OCI-LY7 (cell line): ENCODE results near the gene MAPK4. TPM values are rescaled to one million over a fixed set of nuclear protein-coding genes. Genes with fewer than 3 reads are reported as not detected.
"Not testable (repeated sequence)": the region's sequence is repeated elsewhere in the genome, so short reads cannot be mapped to it uniquely, and the experiment has no call there.

ENCODE experiments used
- BruUV-seq: library from RNA; stranded (reverse); fragments of 400-500 nt; replicated peaks from 2 replicates; lab custom pipeline; 2021; lab: Mats Ljungman, UMichigan
- CTCF ChIA-PET: fragments of 300-600 bp; sonication (Branson Sonifier 250); formaldehyde crosslinking; loops from one replicate; lab custom pipeline; 2022; ENCODE audit warnings: antibody characterized with exemption; ENCODE audit not compliant: unreplicated experiment; lab: Charles Lee
- POLR2A ChIA-PET: fragments of 300-600 bp; sonication (Branson Sonifier 250); formaldehyde crosslinking; loops from one replicate; lab custom pipeline; 2022; ENCODE audit warnings: antibody characterized with exemption; lab: Charles Lee
- DNase-seq: peaks from one replicate; pipeline ENCODE4 v3.0.0-alpha.2; 2015; ENCODE audit warnings: low spot score
- H2AFZ ChIP-seq: fragments of 200-600 bp; sonication (generic), shearing (Covaris generic); 2 replicates; pipeline ENCODE4 v1.6.1; 2014; ENCODE audit warnings: mild to moderate bottlenecking, antibody characterized with exemption, low read length, moderate library complexity
- H3K27ac ChIP-seq: fragments of 200-600 bp; sonication (generic); 2 replicates; pipeline ENCODE4 v1.5.1; 2014; ENCODE audit warnings: mixed run types, low read depth, mild to moderate bottlenecking, moderate library complexity, low read length, inconsistent platforms; ENCODE audit not compliant: poor library complexity, severe bottlenecking
- H3K36me3 ChIP-seq: fragments of 200-600 bp; sonication (generic); 2 replicates; pipeline ENCODE4 v1.6.1; 2014; ENCODE audit warnings: mild to moderate bottlenecking, antibody characterized with exemption, low read length, moderate library complexity, mixed read lengths; ENCODE audit not compliant: insufficient read depth
- H3K4me1 ChIP-seq: fragments of 200-600 bp; sonication (generic); 2 replicates; pipeline ENCODE4 v1.5.1; 2014; ENCODE audit warnings: mild to moderate bottlenecking, low read length; ENCODE audit not compliant: insufficient read depth, poor library complexity, severe bottlenecking
- H3K4me2 ChIP-seq: fragments of 200-600 bp; sonication (generic); 2 replicates; pipeline ENCODE4 v1.6.1; 2014; ENCODE audit warnings: mild to moderate bottlenecking, low read length
- H3K4me3 ChIP-seq: fragments of 200-600 bp; sonication (generic); 2 replicates; pipeline ENCODE4 v1.5.1; 2014; ENCODE audit warnings: mild to moderate bottlenecking, low read depth, low read length; ENCODE audit not compliant: poor library complexity, severe bottlenecking
- H3K79me2 ChIP-seq: fragments of 200-600 bp; sonication (generic); 2 replicates; pipeline ENCODE4 v1.6.1; 2016; ENCODE audit warnings: low read depth, mild to moderate bottlenecking, low read length, moderate library complexity, mixed read lengths; ENCODE audit not compliant: insufficient read depth
- H3K9me2 ChIP-seq: fragments of 200-600 bp; sonication (generic); 2 replicates; pipeline ENCODE4 v1.6.1; 2016; ENCODE audit warnings: mild to moderate bottlenecking, low read length, mixed read lengths; ENCODE audit not compliant: insufficient read depth
- H3K9me3 ChIP-seq: fragments of 200-600 bp; sonication (generic); 2 replicates; pipeline ENCODE4 v1.6.1; 2014; ENCODE audit warnings: mild to moderate bottlenecking, mixed run types, low read length, mixed read lengths
- H4K20me1 ChIP-seq: fragments of 200-600 bp; sonication (generic); 2 replicates; pipeline ENCODE4 v1.6.1; 2014; ENCODE audit warnings: mild to moderate bottlenecking, antibody characterized with exemption, low read length, moderate library complexity, mixed read lengths; ENCODE audit not compliant: insufficient read depth
- EZH2phosphoT487 ChIP-seq: fragments of 200-600 bp; sonication (generic); IDR thresholded peaks from 2 replicates; pipeline ENCODE4 v1.6.1; 2018; ENCODE audit warnings: low read depth, borderline replicate concordance, mild to moderate bottlenecking, mixed run types, antibody characterized with exemption, low read length, moderate library complexity, mixed read lengths
- intact Hi-C: fragments of 100-400 bp; cut with micrococcal nuclease; formaldehyde crosslinking; loops from one replicate; pipeline ENCODE4 v1.10.0; 2022; ENCODE audit not compliant: unreplicated experiment
- total RNA-seq, 2 experiments: library from RNA; depleted of rRNA in 1 of 2; stranded (reverse); fragments of >200 nt in 1 of 2; shearing (Covaris generic) in 1 of 2; gene quantifications; 2 replicates each; pipeline ENCODE4 v1.2.3, GENCODE V29; 2014 to 2022
- TF ChIP-seq, protein P1 (sequence below): fragments of 200-600 bp; sonication (generic); conservative IDR thresholded peaks from 2 replicates; pipeline ENCODE4 v1.5.1; 2014; ENCODE audit warnings: mild to moderate bottlenecking, antibody characterized with exemption, low read length, moderate library complexity, mixed read lengths

The MAPK4 gene
- total RNA-seq, 2 experiments from 2014 or later = not detected

DNA sequence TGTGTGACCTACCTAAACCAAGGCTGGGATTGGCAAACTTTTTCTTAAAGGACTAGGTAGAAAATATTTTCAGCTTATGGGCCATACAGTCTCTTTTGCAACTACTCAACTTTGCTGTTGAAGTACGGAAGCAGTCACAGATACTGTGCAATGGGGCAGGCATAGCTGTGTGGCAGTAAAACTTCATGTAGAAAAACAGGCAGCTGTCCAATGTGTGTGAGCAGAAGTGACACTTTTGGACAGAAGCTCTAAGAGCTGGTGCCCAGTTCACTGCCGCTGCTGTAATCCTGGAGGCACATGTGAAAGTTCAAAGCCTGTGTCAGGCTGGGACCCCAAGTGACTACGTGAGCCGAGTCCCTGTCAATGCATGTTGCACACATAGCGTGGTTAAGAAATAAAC is 46.7 kb downstream of the MAPK4 start:
- no peak overlapping the region for H3K4me2 ChIP-seq
- intact Hi-C loops = no loop called here
- H3K4me3 ChIP-seq = no peak overlapping the region
- no peak for DNase-seq
- H2AFZ ChIP-seq = no peak overlapping the region
- no peaks in the 10 kb centered on the region for H3K36me3 ChIP-seq
- POLR2A ChIA-PET = no interaction called here
- no peaks in the 10 kb centered on the region for H4K20me1 ChIP-seq
- no peaks in the 10 kb centered on the region for H3K4me1 ChIP-seq
- H3K9me2 ChIP-seq = no peaks in the 10 kb centered on the region
- H3K9me3 ChIP-seq = no peaks in the 10 kb centered on the region
- H3K27ac ChIP-seq = no peak overlapping the region
- H3K79me2 ChIP-seq = no peaks in the 10 kb centered on the region
- no peak for TF ChIP-seq EZH2phosphoT487
- TF ChIP-seq, protein P1, sequence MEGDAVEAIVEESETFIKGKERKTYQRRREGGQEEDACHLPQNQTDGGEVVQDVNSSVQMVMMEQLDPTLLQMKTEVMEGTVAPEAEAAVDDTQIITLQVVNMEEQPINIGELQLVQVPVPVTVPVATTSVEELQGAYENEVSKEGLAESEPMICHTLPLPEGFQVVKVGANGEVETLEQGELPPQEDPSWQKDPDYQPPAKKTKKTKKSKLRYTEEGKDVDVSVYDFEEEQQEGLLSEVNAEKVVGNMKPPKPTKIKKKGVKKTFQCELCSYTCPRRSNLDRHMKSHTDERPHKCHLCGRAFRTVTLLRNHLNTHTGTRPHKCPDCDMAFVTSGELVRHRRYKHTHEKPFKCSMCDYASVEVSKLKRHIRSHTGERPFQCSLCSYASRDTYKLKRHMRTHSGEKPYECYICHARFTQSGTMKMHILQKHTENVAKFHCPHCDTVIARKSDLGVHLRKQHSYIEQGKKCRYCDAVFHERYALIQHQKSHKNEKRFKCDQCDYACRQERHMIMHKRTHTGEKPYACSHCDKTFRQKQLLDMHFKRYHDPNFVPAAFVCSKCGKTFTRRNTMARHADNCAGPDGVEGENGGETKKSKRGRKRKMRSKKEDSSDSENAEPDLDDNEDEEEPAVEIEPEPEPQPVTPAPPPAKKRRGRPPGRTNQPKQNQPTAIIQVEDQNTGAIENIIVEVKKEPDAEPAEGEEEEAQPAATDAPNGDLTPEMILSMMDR = no peak
- CTCF ChIA-PET = no interaction called here
- BruUV-seq = no TSS peak

- H3K4me1 ChIP-seq = no peaks in the 10 kb centered on the region
- intact Hi-C loops = no loop called here
- no peak overlapping the region for H3K27ac ChIP-seq
- ChIA-PET CTCF (no interaction called here), POLR2A (no interaction called here)
- no peaks in the 10 kb centered on the region for H4K20me1 ChIP-seq
- DNase-seq = no peak
- no peak for TF ChIP-seq EZH2phosphoT487
- TF ChIP-seq, protein P1 = no peak
- H2AFZ ChIP-seq = no peak overlapping the region
- H3K4me3 ChIP-seq = no peak overlapping the region
- H3K36me3 ChIP-seq = no peaks in the 10 kb centered on the region
- no TSS peak for BruUV-seq
- no peaks in the 10 kb centered on the region for H3K79me2 ChIP-seq
- no peaks in the 10 kb centered on the region for H3K9me2 ChIP-seq
- H3K9me3 ChIP-seq = no peaks in the 10 kb centered on the region
- H3K4me2 ChIP-seq = no peak overlapping the region
These were observed 47.6 kb downstream of the MAPK4 start for GRCh38 chr18:50607378-50607926.

- H3K9me3 ChIP-seq, H3K9me2 ChIP-seq, H3K4me3 ChIP-seq, POLR2A ChIA-PET, H3K4me2 ChIP-seq, H2AFZ ChIP-seq, CTCF ChIA-PET, H3K27ac ChIP-seq, DNase-seq, H4K20me1 ChIP-seq, BruUV-seq, H3K4me1 ChIP-seq, intact Hi-C loops, H3K36me3 ChIP-seq, H3K79me2 ChIP-seq: not testable (repeated sequence)
These were observed 49.3 kb downstream of the MAPK4 start for GRCh38 chr18:50609171-50609570.
